Gastrocnemius medialis (tissue), 4 donors: Measurements from ENCODE around the gene TSC22D3. TPM values are rescaled to one million over a fixed set of nuclear protein-coding genes. Genes with fewer than 3 reads are reported as not detected.

Experiments used
- ATAC-seq, 2 donors: fragments of 150-250 bp; one replicate each; pipeline ENCODE4 v1.9.1; 2016
- DNase-seq, 2 donors: peaks; one replicate each; pipeline ENCODE4 v3.0.0-alpha.2; 2019
- H3K27ac ChIP-seq, 4 donors: fragments of 200-600 bp; sonication (generic); 1 replicate in 1 of 4; 2 replicates in 3 of 4; pipeline ENCODE4 v1.5.1; 2016 to 2018; ENCODE audit warnings: mild to moderate bottlenecking in 2 of 4, moderate library complexity in 1 of 4
- H3K27me3 ChIP-seq, 3 donors: fragments of 200-600 bp; sonication (generic) in 2 of 3; 1 replicate in 1 of 3; 2 replicates in 2 of 3; pipeline versions ENCODE4 v1.5.1 to v1.6.0; 2016 to 2019; ENCODE audit warnings: mild to moderate bottlenecking in 1 of 3, moderate library complexity in 1 of 3
- H3K36me3 ChIP-seq, 2 donors: fragments of 200-600 bp; sonication (generic) in 1 of 2; one replicate each; pipeline ENCODE4 v1.5.1; 2017 to 2018
- H3K4me1 ChIP-seq, 2 donors: fragments of 200-600 bp; sonication (generic) in 1 of 2; one replicate each; pipeline ENCODE4 v1.5.1; 2016 to 2017; ENCODE audit warnings: mild to moderate bottlenecking in 2 of 2
- H3K4me3 ChIP-seq, 4 donors: fragments of 200-600 bp; sonication (generic) in 3 of 4; 1 replicate in 1 of 4; 2 replicates in 3 of 4; pipeline ENCODE4 v1.5.1; 2016 to 2019; ENCODE audit warnings: mild to moderate bottlenecking in 2 of 4
- H3K9me3 ChIP-seq, 3 donors: fragments of 200-600 bp; sonication (generic) in 2 of 3; 1 replicate in 1 of 3; 2 replicates in 2 of 3; pipeline ENCODE4 v1.5.1; 2016 to 2019
- CTCF ChIP-seq, 5 experiments: fragments of 450-650 bp in 3 of 5; fragments of 200-600 bp in 2 of 5; sonication (generic) in 2 of 5; IDR thresholded peaks in 4 of 5; conservative IDR thresholded peaks in 1 of 5; 1 replicate in 4 of 5; 2 replicates in 1 of 5; pipeline ENCODE4 v1.5.1; 2016 to 2019; ENCODE audit warnings: antibody characterized with exemption in 5 of 5, mild to moderate bottlenecking in 3 of 5, moderate library complexity in 3 of 5
- POLR2A ChIP-seq, 2 donors: fragments of 450-650 bp; IDR thresholded peaks; one replicate each; pipeline ENCODE4 v1.6.1; 2017; ENCODE audit warnings: antibody characterized with exemption in 2 of 2, mild to moderate bottlenecking in 2 of 2, moderate library complexity in 2 of 2
- in situ Hi-C, 4 donors: fragments of 200-750 bp; cut with MboI; loops; one replicate each; pipeline versions ENCODE4 v1.15.0 to v1.8.0; 2017; ENCODE audit warnings: low sequenced_read_pairs in 4 of 4
- intact Hi-C: fragments of 100-400 bp; cut with DNase I; formaldehyde crosslinking; loops from one replicate; pipeline ENCODE4 v1.15.1; 2023; ENCODE audit warnings: low total_unique reads
- total RNA-seq, 4 donors: library from RNA; depleted of rRNA; stranded (reverse); fragments of >200 nt; gene quantifications; one replicate each; pipeline versions ENCODE4 v1.1.0 to v1.2.3, GENCODE V29; 2016

Gene TSC22D3
- total RNA-seq, 4 donors from 2014 or later, result 689 to 1,948 (median 1,054) TPM

GRCh38 chrX:107721966-107722707 is 53.5 kb downstream of the TSC22D3 start:
- H3K4me1 ChIP-seq, result peaks cover 81 to 89% of the 10 kb centered on the region in 2 donors
- no peaks in the 10 kb centered on the region for H3K36me3 ChIP-seq
- ATAC-seq (no peak), DNase-seq (no peak)
- no peaks in the 10 kb centered on the region for H3K9me3 ChIP-seq
- in situ Hi-C loops, result no loop called here
- H3K27ac ChIP-seq, result peak overlapping the region; percentile 87 to 96 (median 94)
- H3K27me3 ChIP-seq, result no peaks in the 10 kb centered on the region
- no peak for TF ChIP-seq POLR2A (IDR thresholded peaks at IDR 0.05)
- no peak for TF ChIP-seq CTCF (IDR thresholded peaks at IDR 0.05 in 4 of 5, conservative IDR thresholded peaks at IDR 0.05 in 1 of 5)
- intact Hi-C loops, result no loop called here
- no peak overlapping the region for H3K4me3 ChIP-seq

- H3K27ac ChIP-seq, result peak overlapping the region; percentile 87 to 96 (median 94)
- no peak overlapping the region for H3K4me3 ChIP-seq
- in situ Hi-C loops (no loop called here), intact Hi-C loops (no loop called here)
- H3K27me3 ChIP-seq, result no peaks in the 10 kb centered on the region
- no peak for ATAC-seq
- peaks cover 72 to 81% of the 10 kb centered on the region in 2 donors for H3K4me1 ChIP-seq
- H3K9me3 ChIP-seq, result no peaks in the 10 kb centered on the region
- H3K36me3 ChIP-seq, result peaks cover 0 to under 1% of the 10 kb centered on the region in 2 donors
- no peak for DNase-seq
- TF ChIP-seq CTCF (IDR thresholded peaks at IDR 0.05 in 4 of 5, conservative IDR thresholded peaks at IDR 0.05 in 1 of 5) (no peak), POLR2A (IDR thresholded peaks at IDR 0.05) (no peak)
Measured at GRCh38 chrX:107721318-107721717, 54.3 kb downstream of the TSC22D3 start.

- Histone ChIP-seq H3K4me3 (peak overlapping the region; percentile 59 to 84 (median 76)), H3K27me3 (no peaks in the 10 kb centered on the region), H3K36me3 (peaks cover 6 to 29% of the 10 kb centered on the region in 2 donors), H3K27ac (peak overlapping the region; percentile 87 to 96 (median 94)), H3K9me3 (no peaks in the 10 kb centered on the region), H3K4me1 (peaks cover 45 to 50% of the 10 kb centered on the region in 2 donors)
- in situ Hi-C loops, result loop anchor here in 3 of 4 donors (5.0 to 10.0 kb wide), 3 partner anchors 41 to 59 kb away; partner anchors contain the start of genes NCBP2L (in 2 of the 3) and TSC22D3 (in 2 of the 3)
- intact Hi-C loops, result loop anchor here (1.0 to 2.0 kb wide), 2 partner anchors 23 to 43 kb away; no protein-coding TSS in a partner anchor
- peak; percentile 74 to 90 for DNase-seq
- TF ChIP-seq CTCF (IDR thresholded peaks at IDR 0.05 in 4 of 5, conservative IDR thresholded peaks at IDR 0.05 in 1 of 5) (peak; percentile 69 to 95 (median 83)), POLR2A (IDR thresholded peaks at IDR 0.05) (peak in 1 of 2 donors; percentile 32)
- peak; percentile 71 to 73 for ATAC-seq
Measured at GRCh38 chrX:107718156-107718621, 57.4 kb downstream of the TSC22D3 start.

GRCh38 chrX:107716816-107717700 is 58.5 kb downstream of the TSC22D3 start:
- in situ Hi-C loops, result loop anchor here in 3 of 4 donors (5.0 to 10.0 kb wide), 3 partner anchors 40 to 60 kb away; partner anchors contain the start of genes NCBP2L (in 2 of the 3) and TSC22D3 (in 2 of the 3)
- peak; percentile 98 to 99 for TF ChIP-seq POLR2A (IDR thresholded peaks at IDR 0.05)
- TF ChIP-seq CTCF (IDR thresholded peaks at IDR 0.05 in 4 of 5, conservative IDR thresholded peaks at IDR 0.05 in 1 of 5), result peak in 2 of 5 experiments; percentile 15
- peaks cover 6 to 29% of the 10 kb centered on the region in 2 donors for H3K36me3 ChIP-seq
- peaks cover 39 to 42% of the 10 kb centered on the region in 2 donors for H3K4me1 ChIP-seq
- peak overlapping the region; percentile 87 to 96 (median 94) for H3K27ac ChIP-seq
- DNase-seq, result peak; percentile 86 to 93
- intact Hi-C loops, result loop anchor here (1.0 kb wide), 1 partner anchor 58 kb away; the partner anchor contains the start of gene TSC22D3
- H3K9me3 ChIP-seq, result no peaks in the 10 kb centered on the region
- no peaks in the 10 kb centered on the region for H3K27me3 ChIP-seq
- ATAC-seq, result peak; percentile 41 to 53
- peak overlapping the region; percentile 75 to 84 (median 78) for H3K4me3 ChIP-seq
